Urothelium cell line (cell line): Measurements from ENCODE around the gene HSD3B7.
"Not testable (repeated sequence)": the region's sequence is repeated elsewhere in the genome, so short reads cannot be mapped to it uniquely, and the experiment has no call there.

Source experiments
- DNase-seq: peaks from one replicate; pipeline ENCODE4 v3.0.0; 2011; ENCODE audit warnings: low spot score, mixed read lengths
- FAIRE-seq: peaks from 2 replicates; lab custom pipeline; 2011; peaks lifted over from hg19 to GRCh38; lab: Jason Lieb, UNC

HSD3B7 gene

GRCh38 chr16:30998852-30999761 is 14.1 kb downstream of the HSD3B7 start:
- FAIRE-seq (no peak), DNase-seq (no peak)

GRCh38 chr16:31000671-31001382 is 15.8 kb downstream of the HSD3B7 start:
- DNase-seq (no peak), FAIRE-seq (no peak)

DNA sequence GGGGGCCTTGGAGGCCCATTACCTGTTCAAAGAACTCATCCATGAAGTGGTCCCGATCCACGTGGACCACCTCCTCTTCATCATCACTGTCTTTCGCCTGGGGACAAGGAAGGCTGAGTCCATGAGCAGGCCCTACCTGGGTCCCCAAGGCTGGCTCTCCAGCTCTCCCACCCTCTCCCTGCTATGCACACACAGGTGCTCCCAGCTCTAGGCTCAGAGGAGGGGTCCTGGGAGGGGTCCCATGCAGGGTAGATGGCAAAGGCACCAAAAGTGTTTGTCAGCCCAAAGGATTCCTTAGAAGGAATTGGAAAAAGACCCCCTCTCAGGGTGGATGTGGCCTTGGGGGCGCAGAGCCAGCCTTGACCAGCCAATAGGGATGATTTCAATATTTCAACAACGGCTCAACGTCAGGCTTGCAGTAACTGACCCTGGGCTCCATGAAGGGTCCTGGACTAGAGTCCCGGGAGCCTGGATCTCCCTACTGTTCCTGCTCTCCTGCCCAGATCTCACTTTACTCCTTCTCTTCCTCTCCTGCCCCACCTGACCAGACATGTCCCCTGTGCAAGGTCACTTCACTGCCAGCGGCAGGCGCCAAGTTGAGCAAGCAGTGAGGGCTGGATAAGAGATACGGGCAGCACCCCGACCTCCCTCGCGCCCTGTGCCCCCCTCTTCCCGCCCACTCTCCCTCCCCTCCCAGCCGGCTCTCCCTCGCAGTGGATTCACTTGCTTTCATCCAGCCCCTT is 16.7 kb downstream of the HSD3B7 start:
- DNase-seq, result no peak
- no peak for FAIRE-seq

DNA sequence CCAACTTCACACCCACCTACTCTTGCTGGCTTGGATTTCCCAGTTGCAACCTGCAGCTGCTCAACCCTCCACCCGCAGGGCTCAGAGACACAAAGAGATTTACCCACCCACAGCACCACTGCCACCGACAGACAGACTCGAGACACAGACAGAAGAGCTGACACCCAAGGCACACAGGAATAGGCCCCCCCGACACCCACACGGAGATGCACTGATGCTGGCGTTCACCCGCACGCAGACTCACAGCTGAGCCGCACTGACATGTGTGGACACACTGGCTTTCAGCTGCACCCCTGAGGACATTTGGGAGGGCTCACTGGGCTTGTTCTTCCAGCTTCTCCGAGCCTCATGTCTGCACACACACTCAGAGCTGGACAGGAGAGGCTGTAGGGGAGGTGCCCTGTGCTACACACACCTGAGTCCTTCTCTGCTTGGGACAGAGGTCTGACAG is 17.3 kb downstream of the HSD3B7 start:
- DNase-seq, result no peak
- no peak for FAIRE-seq

- no peak for DNase-seq
- FAIRE-seq, result no peak
Measured at GRCh38 chr16:31002862-31003341, 17.9 kb downstream of the HSD3B7 start.

- FAIRE-seq (no peak), DNase-seq (no peak)
Measured at GRCh38 chr16:31003744-31004143, 18.7 kb downstream of the HSD3B7 start.

GRCh38 chr16:31004658-31005057 is 19.7 kb downstream of the HSD3B7 start:
- no peak for FAIRE-seq
- DNase-seq, result no peak

DNA sequence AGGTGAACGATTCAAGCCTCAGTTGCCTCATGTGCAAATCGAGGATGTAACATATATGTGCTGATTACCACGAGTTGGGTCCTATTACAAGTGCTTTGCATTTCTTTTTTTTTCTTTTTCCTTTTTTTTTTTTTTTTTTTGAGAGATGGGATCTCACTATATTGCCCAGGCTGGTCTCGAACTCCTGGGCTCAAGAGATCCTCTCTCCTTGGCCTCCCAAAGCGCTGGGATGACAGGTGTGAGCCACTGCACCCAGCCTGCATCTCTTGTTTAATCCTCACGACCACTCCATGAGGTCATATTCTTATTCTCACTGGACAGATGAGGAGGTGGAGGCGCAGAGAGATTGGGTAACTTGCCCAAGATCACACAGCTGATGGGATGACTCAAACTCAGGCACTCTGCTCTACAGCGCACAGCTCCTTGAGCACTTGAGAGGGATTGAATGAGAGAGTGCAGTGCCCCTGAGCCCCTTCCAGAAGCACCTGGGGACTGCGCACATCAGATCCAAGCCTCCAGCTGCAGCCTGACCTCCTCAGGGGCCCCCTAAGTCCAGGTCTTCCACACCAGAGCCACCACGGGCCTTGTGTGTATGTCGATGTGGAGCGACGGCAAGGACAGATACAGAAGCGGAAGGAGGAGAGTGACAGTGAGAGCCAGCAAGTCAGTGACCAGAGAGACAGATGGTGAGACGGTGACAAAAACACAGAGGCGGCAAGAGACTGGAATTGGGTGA is 20.5 kb downstream of the HSD3B7 start:
- FAIRE-seq, result no peak
- no peak for DNase-seq

- no peak for FAIRE-seq
- DNase-seq, result no peak
Measured at GRCh38 chr16:31006086-31006385, 21.0 kb downstream of the HSD3B7 start.

- no peak for DNase-seq
- peak; percentile 13 for FAIRE-seq
Measured at GRCh38 chr16:31006589-31006988, 21.6 kb downstream of the HSD3B7 start.

DNA sequence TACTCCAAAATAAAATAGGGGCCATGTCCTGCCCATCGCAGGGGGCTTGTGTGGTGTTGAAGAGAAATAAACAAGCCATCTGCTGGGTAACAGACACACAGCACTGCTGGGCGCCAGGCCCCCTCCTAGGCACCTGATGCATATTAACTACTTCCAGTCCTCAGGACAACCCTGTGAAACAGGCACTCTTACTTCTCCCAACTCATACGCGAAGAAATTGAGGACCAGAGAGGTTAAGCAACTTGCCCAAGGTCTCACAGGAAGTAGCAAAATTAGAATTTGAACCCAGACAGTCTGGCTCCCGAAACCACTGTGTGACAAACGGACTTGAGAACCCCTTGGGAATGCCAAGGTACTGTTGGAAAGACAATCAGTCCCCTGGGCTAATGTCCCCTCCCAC is 22.7 kb downstream of the HSD3B7 start:
- no peak for DNase-seq
- FAIRE-seq, result no peak

GRCh38 chr16:31008149-31008548 is 23.1 kb downstream of the HSD3B7 start:
- no peak for FAIRE-seq
- peak; percentile 84 for DNase-seq

DNA sequence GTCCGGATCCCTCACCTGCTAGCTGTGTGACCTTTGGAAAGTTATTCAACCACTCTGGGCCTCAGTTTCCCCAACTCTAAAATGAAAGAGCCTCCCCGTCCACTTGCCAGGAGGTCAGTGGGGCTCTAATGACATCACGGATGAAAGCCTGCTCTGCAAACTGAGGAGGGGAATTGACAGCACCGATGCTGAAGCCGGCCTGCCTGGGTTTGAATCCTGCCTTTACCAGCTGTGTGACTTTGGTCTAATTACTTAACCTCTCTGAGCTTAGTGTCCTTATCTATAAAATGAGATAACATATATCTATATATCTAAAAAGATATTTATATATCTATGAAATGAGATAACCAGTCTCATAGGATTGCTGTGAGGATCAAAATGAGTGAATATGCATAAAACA is 23.5 kb downstream of the HSD3B7 start:
- no peak for FAIRE-seq
- DNase-seq, result no peak

GRCh38 chr16:31009120-31009519 is 24.1 kb downstream of the HSD3B7 start:
- no peak for DNase-seq
- FAIRE-seq, result no peak

DNA sequence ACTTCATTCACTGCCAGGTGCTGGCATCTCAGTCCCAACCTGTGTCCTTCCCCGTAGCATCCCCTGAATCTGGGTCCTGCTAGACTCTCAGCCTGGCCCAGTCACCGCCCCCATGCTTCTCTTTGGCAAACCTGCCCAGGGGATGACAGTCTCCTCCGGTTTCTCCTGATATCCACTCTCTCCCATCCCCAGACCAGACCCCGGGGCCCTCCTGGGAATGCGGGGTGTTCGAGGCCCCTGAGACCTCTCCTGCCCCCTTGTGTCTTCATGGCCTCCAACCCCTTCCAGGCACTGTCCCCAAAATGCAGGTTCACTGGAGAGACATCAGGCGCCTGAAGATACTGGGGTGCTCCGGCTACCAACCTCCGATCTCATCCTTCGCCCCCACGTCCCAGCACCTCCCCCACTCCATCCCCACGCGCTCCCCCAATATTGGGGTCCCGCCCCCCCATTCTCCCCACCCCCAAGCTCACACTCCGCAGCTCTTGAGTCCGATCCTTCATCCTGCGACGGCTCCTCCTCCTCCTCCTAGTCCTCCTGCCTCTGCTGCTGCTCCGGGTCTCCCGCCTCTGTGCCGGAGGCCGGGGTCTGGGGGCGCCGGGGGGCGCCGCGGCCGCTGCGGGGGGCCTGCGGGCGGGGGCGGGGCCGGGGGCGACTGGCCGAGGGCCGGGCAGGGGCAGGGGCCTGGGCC is 25.0 kb downstream of the HSD3B7 start:
- no peak for DNase-seq
- no peak for FAIRE-seq

DNA sequence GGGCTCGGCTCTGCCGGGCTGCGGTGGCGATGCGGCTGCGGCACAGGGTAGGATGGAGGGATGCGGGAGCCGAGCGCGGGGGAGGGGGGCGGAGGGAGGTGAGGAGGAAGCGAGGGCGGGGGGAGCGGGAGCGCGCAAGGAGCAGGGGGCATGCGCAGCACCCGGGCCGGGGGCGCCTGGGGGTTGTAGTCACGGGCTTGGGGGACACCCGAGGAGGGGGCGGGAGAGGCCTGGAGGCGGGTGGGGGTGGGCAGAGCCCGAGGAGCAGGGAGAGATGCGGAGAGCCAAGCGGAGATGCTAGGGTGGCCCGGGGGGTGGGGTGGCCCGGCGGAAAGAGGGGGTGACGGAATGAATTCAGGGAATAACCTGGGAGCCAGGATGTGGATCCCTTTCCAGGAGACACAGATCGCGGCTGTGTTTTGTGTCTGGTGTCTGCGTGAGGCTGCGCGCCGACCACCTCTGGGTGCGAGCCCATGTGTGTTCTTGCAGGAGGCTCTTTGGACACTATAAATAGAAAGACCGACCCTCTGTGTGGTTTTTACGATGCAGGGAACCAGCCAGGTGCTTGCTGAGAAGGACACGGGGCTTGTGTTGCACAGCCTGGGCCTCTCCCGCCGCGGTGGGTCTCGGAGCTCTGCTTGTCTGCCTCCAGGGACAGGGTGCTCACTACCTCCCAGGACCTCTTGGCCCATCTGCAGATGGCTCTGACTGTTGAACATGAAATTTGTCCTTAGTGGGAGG is 25.7 kb downstream of the HSD3B7 start, which contains the start of gene STX1B:
Gene STX1B, minus strand, starts transcription at position 54 of the 741 bp plus-strand sequence. CDS start 242 bp downstream, outside the sequence.
- DNase-seq, result peak; percentile 37
- no peak for FAIRE-seq

GRCh38 chr16:31011815-31012214 is 26.8 kb downstream of the HSD3B7 start:
- not testable (repeated sequence) for DNase-seq, FAIRE-seq

DNA sequence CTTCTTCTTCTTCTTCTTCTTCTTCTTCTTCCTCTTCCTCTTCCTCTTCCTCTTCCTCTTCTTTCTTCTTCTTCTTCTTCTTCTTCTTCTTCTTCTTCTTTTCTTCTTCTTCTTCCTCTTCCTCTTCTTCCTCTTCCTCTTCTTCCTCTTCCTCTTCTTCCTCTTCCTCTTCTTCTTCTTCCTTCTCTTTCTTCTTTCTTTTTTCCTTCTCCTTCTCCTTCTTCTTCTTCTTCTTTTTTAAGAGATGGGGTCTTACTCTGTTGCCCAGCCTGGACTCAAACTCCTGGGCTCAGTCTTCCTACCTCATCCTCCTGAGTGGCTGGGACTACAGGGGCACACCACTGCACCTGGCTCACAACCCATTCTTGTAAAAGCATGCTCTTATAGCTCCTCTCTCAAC is 28.3 kb downstream of the HSD3B7 start:
- DNase-seq, FAIRE-seq: not testable (repeated sequence)

- FAIRE-seq, result no peak
- DNase-seq, result no peak
Measured at GRCh38 chr16:31016018-31016417, 31.0 kb downstream of the HSD3B7 start.
